Measurements from ENCODE around the gene RBPJ.

- TF ChIP-seq CTCF (conservative IDR thresholded peaks at IDR 0.05; ENCODE audit: low read length) (no peak), EZH2phosphoT487 (IDR thresholded peaks at IDR 0.05; ENCODE audit: borderline replicate concordance, low read depth, low read length) (no peak)
These were observed 113.3 kb downstream of the RBPJ start for GRCh38 chr4:26434030-26434639.
